Smooth muscle cell (in vitro differentiated cells): ENCODE results near the gene FAM107A. TPM values are rescaled to one million over a fixed set of nuclear protein-coding genes. Genes with fewer than 3 reads are reported as not detected.

Experiments
- DNase-seq: peaks from one replicate; lab custom pipeline; 2025; ENCODE audit not compliant: unreplicated experiment; lab: John Stamatoyannopoulos, UW
- H2AFZ ChIP-seq: fragments of 200-600 bp; sonication (generic); 2 replicates; pipeline ENCODE4 v1.6.0; 2016; ENCODE audit warnings: antibody characterized with exemption, low read depth, mild to moderate bottlenecking
- H3F3A ChIP-seq: fragments of 200-600 bp; sonication (generic); 2 replicates; pipeline ENCODE4 v1.6.0; 2017; ENCODE audit warnings: antibody characterized with exemption, low read depth
- H3K27ac ChIP-seq: fragments of 200-600 bp; sonication (generic); 2 replicates; pipeline ENCODE4 v1.5.1; 2016; ENCODE audit warnings: low read depth, mild to moderate bottlenecking
- H3K27me3 ChIP-seq: fragments of 200-600 bp; sonication (generic); 2 replicates; pipeline ENCODE4 v1.6.1; 2016; ENCODE audit warnings: low read depth, mild to moderate bottlenecking
- H3K36me3 ChIP-seq: fragments of 200-600 bp; sonication (generic); 2 replicates; pipeline ENCODE4 v1.5.1; 2016; ENCODE audit warnings: low read depth
- H3K4me1 ChIP-seq: fragments of 200-600 bp; sonication (generic); 2 replicates; pipeline ENCODE4 v1.5.1; 2016; ENCODE audit warnings: low read depth
- H3K4me2 ChIP-seq: fragments of 200-600 bp; sonication (generic); 2 replicates; pipeline ENCODE4 v1.6.0; 2016; ENCODE audit warnings: mild to moderate bottlenecking
- H3K4me3 ChIP-seq: fragments of 200-600 bp; sonication (generic); 2 replicates; pipeline ENCODE4 v1.5.1; 2016; ENCODE audit warnings: mild to moderate bottlenecking
- H3K79me2 ChIP-seq: fragments of 200-600 bp; sonication (generic); 2 replicates; pipeline ENCODE4 v1.6.0; 2016; ENCODE audit warnings: low read depth, mild to moderate bottlenecking
- H3K9ac ChIP-seq: fragments of 200-600 bp; sonication (generic); 2 replicates; pipeline ENCODE4 v1.6.0; 2016; ENCODE audit warnings: low read depth
- H3K9me3 ChIP-seq: fragments of 200-600 bp; sonication (generic); replicated peaks from 2 replicates; pipeline ENCODE4 v1.5.1; 2016; ENCODE audit warnings: low read depth
- H4K20me1 ChIP-seq: fragments of 200-600 bp; sonication (generic); 2 replicates; pipeline ENCODE4 v1.6.0; 2016; ENCODE audit warnings: low read depth
- whole genome bisulfite sequencing: methylation state at CpG from one replicate; pipeline ENCODE4 v1.1.7; 2016; ENCODE audit warnings: low lambda C conversion rate; 5-methylcytosine and 5-hydroxymethylcytosine counted together
- polyA plus RNA-seq: library from polyadenylated mRNA; unstranded; fragments of >200 nt; fragmentation: Nextera tagmentation; extraction: Ambion mirVana; gene quantifications from 2 replicates; pipeline ENCODE4 v1.2.1, GENCODE V29; 2016
- total RNA-seq: library from RNA; depleted of rRNA; stranded (reverse); fragments of >200 nt; gene quantifications from 2 replicates; pipeline ENCODE4 v1.2.3, GENCODE V29; 2014
- TF ChIP-seq, protein P1 (sequence below): fragments of 200-600 bp; sonication (generic); IDR thresholded peaks from 2 replicates; pipeline ENCODE4 v1.5.1; 2017; ENCODE audit warnings: borderline replicate concordance, mild to moderate bottlenecking, antibody characterized with exemption; ENCODE audit not compliant: insufficient read depth, poor library complexity, severe bottlenecking

FAM107A gene
- total and polyA plus RNA-seq, 2 experiments from 2014 or later = not detected

DNA sequence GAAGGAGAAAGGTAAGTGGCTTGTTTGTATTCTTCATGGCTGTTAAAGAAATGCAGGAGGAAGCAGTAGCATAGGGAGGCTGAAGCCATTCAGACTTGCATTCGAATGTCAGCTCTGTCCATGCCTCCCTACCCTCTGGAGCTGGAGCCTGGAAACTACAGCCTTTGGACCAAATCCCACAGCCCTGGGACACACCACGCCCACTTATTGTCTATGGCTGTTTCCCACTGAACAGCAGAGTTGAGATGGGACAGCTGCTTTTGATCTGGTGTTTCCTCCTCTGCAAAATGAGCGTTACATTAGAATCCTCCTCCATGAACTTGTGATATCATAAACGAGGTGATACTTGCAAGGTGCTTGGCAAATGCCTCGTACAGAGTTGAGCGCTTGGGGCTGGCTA lies 3.6 kb downstream of the FAM107A start:
- no peaks in the 10 kb centered on the region for H3K36me3 ChIP-seq
- no peaks in the 10 kb centered on the region for H3K79me2 ChIP-seq
- H3K4me3 ChIP-seq = no peak overlapping the region
- H3K4me2 ChIP-seq = no peak overlapping the region
- 77% methylated on average over 6 of the region's 6 CpGs for whole genome bisulfite sequencing
- H3K9me3 ChIP-seq = no peaks in the 10 kb centered on the region
- no peaks in the 10 kb centered on the region for H3F3A ChIP-seq
- H3K27ac ChIP-seq = no peak overlapping the region
- no peak overlapping the region for H2AFZ ChIP-seq
- H3K4me1 ChIP-seq = peaks cover 14% of the 10 kb centered on the region
- H4K20me1 ChIP-seq = no peaks in the 10 kb centered on the region
- TF ChIP-seq, protein P1, sequence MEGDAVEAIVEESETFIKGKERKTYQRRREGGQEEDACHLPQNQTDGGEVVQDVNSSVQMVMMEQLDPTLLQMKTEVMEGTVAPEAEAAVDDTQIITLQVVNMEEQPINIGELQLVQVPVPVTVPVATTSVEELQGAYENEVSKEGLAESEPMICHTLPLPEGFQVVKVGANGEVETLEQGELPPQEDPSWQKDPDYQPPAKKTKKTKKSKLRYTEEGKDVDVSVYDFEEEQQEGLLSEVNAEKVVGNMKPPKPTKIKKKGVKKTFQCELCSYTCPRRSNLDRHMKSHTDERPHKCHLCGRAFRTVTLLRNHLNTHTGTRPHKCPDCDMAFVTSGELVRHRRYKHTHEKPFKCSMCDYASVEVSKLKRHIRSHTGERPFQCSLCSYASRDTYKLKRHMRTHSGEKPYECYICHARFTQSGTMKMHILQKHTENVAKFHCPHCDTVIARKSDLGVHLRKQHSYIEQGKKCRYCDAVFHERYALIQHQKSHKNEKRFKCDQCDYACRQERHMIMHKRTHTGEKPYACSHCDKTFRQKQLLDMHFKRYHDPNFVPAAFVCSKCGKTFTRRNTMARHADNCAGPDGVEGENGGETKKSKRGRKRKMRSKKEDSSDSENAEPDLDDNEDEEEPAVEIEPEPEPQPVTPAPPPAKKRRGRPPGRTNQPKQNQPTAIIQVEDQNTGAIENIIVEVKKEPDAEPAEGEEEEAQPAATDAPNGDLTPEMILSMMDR = no peak
- H3K9ac ChIP-seq = no peak overlapping the region
- DNase-seq = no peak
- H3K27me3 ChIP-seq = peaks cover 5% of the 10 kb centered on the region

DNA sequence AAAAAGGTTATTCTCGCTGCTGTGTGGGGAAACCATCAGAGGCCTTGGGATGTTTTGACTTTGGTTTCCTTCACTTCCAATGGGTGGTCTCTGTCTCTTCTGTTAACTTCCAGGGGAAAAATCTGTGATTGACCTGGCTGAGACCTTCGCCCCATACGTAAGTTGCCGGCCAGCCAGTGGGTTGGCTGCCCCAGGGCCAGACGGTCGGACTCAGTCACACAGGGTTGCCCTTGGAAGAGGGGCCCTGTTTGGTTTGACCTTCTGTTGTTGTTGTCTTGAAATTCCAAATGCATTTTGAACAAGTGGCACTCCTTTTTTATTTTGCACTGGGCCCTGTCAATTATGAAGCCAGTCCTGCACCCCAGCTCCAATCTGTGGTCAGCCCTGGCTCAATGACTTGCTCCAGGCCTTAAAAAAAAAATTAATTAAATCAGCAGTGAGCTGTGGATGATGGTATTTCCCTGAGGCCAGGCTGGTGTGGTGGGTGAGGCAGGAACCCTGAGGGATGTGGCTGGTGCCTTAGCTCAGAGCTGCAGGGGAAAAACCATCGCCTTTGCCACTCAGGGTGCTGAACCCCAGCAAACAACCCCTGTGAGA lies 4.5 kb downstream of the FAM107A start:
- TF ChIP-seq, protein P1 = no peak
- H3K9me3 ChIP-seq = no peaks in the 10 kb centered on the region
- no peak overlapping the region for H3K9ac ChIP-seq
- no peaks in the 10 kb centered on the region for H4K20me1 ChIP-seq
- WGBS = 95% methylated on average over 7 of the region's 7 CpGs
- peaks cover 5% of the 10 kb centered on the region for H3K27me3 ChIP-seq
- H3K79me2 ChIP-seq = no peaks in the 10 kb centered on the region
- H3K4me1 ChIP-seq = peaks cover 13% of the 10 kb centered on the region
- no peaks in the 10 kb centered on the region for H3K36me3 ChIP-seq
- no peaks in the 10 kb centered on the region for H3F3A ChIP-seq
- no peak overlapping the region for H2AFZ ChIP-seq
- H3K4me3 ChIP-seq = no peak overlapping the region
- H3K27ac ChIP-seq = no peak overlapping the region
- DNase-seq = no peak
- H3K4me2 ChIP-seq = no peak overlapping the region

DNA sequence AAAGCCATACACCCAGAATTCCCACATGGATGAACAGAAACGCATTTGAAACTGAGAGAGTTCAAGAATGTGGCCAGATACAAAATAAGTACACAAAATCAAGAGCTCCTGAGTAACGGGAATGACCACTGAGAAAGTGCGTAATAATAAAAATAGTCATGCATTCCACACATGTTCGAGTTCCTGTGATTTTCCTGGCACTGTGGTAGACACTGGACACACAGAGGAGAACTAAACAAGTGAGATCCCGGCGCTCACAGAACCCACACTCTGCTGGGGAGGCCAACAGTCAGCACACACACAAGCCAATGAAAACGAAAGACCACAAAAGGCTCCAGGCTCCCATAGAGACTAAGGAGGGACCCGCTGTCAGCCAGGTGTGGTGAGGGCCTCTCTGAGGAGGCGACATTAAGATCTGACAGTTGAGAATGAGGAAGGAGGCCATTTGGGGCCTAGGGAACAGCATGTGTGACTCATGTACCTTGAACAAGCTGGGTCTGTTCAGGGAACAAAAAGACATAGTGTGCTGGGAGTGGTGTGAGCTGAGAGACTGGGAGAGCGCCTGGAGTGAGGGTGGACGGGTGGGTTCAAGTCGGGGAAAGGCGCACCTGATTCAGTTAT lies 5.1 kb downstream of the FAM107A start:
- Histone ChIP-seq H3K36me3 (no peaks in the 10 kb centered on the region), H3F3A (no peaks in the 10 kb centered on the region), H3K79me2 (no peaks in the 10 kb centered on the region), H3K4me2 (no peak overlapping the region), H3K9ac (no peak overlapping the region), H3K27ac (no peak overlapping the region), H2AFZ (no peak overlapping the region), H3K4me3 (no peak overlapping the region), H4K20me1 (no peaks in the 10 kb centered on the region), H3K27me3 (peaks cover under 1% of the 10 kb centered on the region), H3K9me3 (no peaks in the 10 kb centered on the region), H3K4me1 (peaks cover 8% of the 10 kb centered on the region)
- TF ChIP-seq, protein P1 = no peak
- WGBS = 93% methylated on average over 13 of the region's 13 CpGs
- DNase-seq = no peak

DNA sequence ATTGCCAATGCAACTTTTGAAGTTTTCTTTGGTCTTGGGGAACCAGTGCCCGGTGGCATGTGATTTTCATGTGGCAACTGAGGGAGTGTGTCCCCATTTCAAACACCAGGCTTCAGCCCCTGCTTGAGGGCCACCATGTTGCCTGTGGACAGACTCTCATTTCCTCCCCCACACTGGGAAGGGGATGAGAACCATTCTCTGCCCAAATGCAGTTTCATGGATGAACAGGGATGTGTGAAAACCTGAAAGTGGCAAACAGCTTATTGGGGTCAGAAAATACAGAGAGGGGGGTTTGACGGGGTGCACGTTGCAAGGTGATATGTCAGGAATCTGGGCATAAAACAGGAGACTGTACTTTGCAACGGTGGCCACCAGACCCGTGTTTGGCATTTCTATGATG lies 6.3 kb downstream of the FAM107A start:
- H3F3A ChIP-seq = no peaks in the 10 kb centered on the region
- no peak overlapping the region for H3K9ac ChIP-seq
- H4K20me1 ChIP-seq = no peaks in the 10 kb centered on the region
- H3K79me2 ChIP-seq = no peaks in the 10 kb centered on the region
- H3K27me3 ChIP-seq = no peaks in the 10 kb centered on the region
- TF ChIP-seq, protein P1 = no peak
- no peaks in the 10 kb centered on the region for H3K36me3 ChIP-seq
- peaks cover 8% of the 10 kb centered on the region for H3K4me1 ChIP-seq
- WGBS = 94% methylated on average over 5 of the region's 5 CpGs
- H3K27ac ChIP-seq = no peak overlapping the region
- H3K9me3 ChIP-seq = no peaks in the 10 kb centered on the region
- no peak overlapping the region for H3K4me2 ChIP-seq
- no peak overlapping the region for H3K4me3 ChIP-seq
- H2AFZ ChIP-seq = no peak overlapping the region
- DNase-seq = no peak
